Omental fat pad (tissue), 4 donors: Measurements from ENCODE around the gene DNAH17. TPM values are rescaled to one million over a fixed set of nuclear protein-coding genes. Genes with fewer than 3 reads are reported as not detected.
A peak's percentile ranks its signal among the peaks of the same experiment; 100 is the strongest.

Source experiments
- ATAC-seq: fragments of 150-250 bp; one replicate; pipeline ENCODE4 v1.9.1; 2016; ENCODE audit warnings: mild to moderate bottlenecking, moderate library complexity; ENCODE audit not compliant: low FRiP score
- DNase-seq: peaks from one replicate; pipeline ENCODE4 v3.0.0-alpha.2; 2019; ENCODE audit warnings: low spot score
- total RNA-seq, 4 donors: library from RNA; depleted of rRNA; stranded (reverse); fragments of >200 nt; gene quantifications; one replicate each; pipeline ENCODE4 v1.1.0, GENCODE V29; 2016
- TF ChIP-seq, protein P1 (sequence below), 3 donors: fragments of 450-650 bp; IDR thresholded peaks; one replicate each; pipeline ENCODE4 v1.5.1; 2016 to 2017; ENCODE audit warnings: antibody characterized with exemption in 3 of 3, mild to moderate bottlenecking in 3 of 3, moderate library complexity in 2 of 3

The DNAH17 gene
- total RNA-seq, 4 donors from 2014 or later, result 0.24 to 1.4 (median 0.34) TPM

- TF ChIP-seq, protein P1, sequence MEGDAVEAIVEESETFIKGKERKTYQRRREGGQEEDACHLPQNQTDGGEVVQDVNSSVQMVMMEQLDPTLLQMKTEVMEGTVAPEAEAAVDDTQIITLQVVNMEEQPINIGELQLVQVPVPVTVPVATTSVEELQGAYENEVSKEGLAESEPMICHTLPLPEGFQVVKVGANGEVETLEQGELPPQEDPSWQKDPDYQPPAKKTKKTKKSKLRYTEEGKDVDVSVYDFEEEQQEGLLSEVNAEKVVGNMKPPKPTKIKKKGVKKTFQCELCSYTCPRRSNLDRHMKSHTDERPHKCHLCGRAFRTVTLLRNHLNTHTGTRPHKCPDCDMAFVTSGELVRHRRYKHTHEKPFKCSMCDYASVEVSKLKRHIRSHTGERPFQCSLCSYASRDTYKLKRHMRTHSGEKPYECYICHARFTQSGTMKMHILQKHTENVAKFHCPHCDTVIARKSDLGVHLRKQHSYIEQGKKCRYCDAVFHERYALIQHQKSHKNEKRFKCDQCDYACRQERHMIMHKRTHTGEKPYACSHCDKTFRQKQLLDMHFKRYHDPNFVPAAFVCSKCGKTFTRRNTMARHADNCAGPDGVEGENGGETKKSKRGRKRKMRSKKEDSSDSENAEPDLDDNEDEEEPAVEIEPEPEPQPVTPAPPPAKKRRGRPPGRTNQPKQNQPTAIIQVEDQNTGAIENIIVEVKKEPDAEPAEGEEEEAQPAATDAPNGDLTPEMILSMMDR (IDR thresholded peaks at IDR 0.05), result no peak
- ATAC-seq, result no peak
- DNase-seq, result no peak
Observed at GRCh38 chr17:78422267-78422605, 155.0 kb downstream of the DNAH17 start.

DNA sequence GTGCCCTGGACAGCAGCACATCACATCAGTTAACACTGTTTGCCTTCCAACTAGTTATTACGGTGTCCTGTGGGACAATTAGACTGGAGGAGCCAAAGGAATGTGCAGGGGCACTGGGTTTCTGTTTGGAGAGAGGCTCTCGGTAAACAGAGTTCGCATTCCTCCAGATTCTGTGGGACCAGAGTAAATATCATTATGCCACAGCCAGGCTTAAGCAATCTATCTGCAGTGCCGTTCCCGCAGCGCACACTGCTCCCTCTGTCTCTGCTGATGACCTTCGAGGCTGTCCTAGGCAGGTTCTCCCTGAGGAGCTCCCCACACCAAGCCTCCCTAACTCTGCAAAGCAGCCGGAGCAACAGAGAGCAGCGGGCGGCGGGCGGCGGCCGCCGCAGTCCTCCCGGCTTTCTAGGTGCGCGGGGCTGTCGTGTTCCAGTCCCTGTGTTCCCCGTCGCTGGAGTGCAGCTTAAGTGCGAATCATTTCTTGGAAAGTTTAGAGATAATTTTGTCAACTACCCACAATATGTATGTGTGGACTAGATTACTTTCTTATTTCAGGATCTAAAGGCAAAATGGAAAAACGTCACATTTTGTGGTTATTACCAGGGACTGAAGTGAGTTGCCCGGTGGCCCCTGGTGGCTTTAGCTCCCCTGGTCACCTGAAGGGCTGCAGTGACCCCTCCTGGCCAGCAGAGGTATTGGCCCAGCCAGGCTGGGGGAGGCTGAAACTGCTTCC lies 155.5 kb downstream of the DNAH17 start:
- DNase-seq (peak; percentile 60), ATAC-seq (peak; percentile 67)
- TF ChIP-seq, protein P1 (IDR thresholded peaks at IDR 0.05), result peak in 2 of 3 donors; percentile 87 to 89

DNA sequence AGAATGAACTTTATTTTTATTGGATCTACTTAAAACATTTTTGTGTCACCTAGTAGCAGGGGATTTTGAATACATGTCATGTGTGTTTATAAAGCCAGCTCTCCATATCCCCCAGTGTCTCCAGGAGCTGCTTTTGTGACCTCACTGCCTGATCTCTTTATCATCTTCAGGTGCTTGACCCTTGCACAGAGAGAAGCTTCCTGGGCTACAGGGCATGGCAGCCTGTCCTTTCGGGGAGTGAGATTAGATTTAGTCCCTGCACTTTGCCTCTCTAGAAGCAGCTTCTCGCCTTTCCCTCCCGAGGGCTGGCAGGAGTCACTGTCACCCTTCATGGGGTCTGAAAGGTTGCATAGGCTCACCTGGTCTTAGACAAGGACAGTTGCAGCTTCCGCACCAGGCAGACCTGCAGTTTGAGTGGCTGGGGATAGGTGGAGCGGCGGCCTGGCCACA lies 156.1 kb downstream of the DNAH17 start:
- no peak for ATAC-seq
- no peak for DNase-seq
- TF ChIP-seq, protein P1 (IDR thresholded peaks at IDR 0.05), result no peak

- TF ChIP-seq, protein P1 (IDR thresholded peaks at IDR 0.05), result no peak
- DNase-seq (no peak), ATAC-seq (no peak)
Observed at GRCh38 chr17:78419970-78420815, 157.0 kb downstream of the DNAH17 start.

GRCh38 chr17:78418326-78419026 lies 158.7 kb downstream of the DNAH17 start:
- DNase-seq (no peak), ATAC-seq (no peak)
- TF ChIP-seq, protein P1 (IDR thresholded peaks at IDR 0.05), result no peak

DNA sequence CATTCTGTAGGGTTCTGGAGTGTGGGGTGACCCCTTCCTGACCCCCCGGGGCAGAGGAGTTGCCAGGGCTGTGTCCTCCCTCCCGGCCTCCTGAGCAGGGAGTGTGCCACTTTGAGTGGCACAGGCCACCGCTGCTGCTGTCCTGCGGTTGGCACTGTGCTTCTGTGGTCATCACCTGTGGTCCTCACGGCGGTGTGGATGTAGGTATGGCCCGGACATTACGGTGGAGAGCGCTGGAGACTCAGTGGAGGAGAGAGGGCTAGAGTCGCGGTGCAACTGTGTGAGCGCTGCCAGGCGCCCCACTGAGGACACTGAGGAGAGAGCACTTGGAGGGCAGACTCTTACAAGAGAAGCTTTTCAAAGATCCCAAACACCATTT lies 159.7 kb downstream of the DNAH17 start:
- DNase-seq (no peak), ATAC-seq (no peak)
- TF ChIP-seq, protein P1 (IDR thresholded peaks at IDR 0.05), result no peak
